A673 (cell line): ENCODE measurements around the gene TEX101. TPM values are rescaled to one million over a fixed set of nuclear protein-coding genes. Genes with fewer than 3 reads are reported as not detected.

ENCODE experiments used
- BruUV-seq: library from RNA; stranded (reverse); fragments of 400-500 nt; replicated peaks from 2 replicates; lab custom pipeline; 2021; lab: Mats Ljungman, UMichigan
- CTCF ChIA-PET: fragments of 300-600 bp; sonication (Branson Sonifier 250); formaldehyde crosslinking; loops from one replicate; lab custom pipeline; 2022; ENCODE audit warnings: antibody characterized with exemption; lab: Charles Lee
- POLR2A ChIA-PET: fragments of 300-600 bp; sonication (Branson Sonifier 250); formaldehyde crosslinking; loops from one replicate; lab custom pipeline; 2022; ENCODE audit warnings: antibody characterized with exemption; ENCODE audit not compliant: low non-redundant PET; lab: Charles Lee
- DNase-seq: peaks from one replicate; pipeline ENCODE4 v3.0.0-alpha.2; 2015; ENCODE audit warnings: low spot score
- H3K27ac ChIP-seq: fragments of 200-600 bp; sonication (generic); 2 replicates; pipeline ENCODE4 v1.5.1; 2016; ENCODE audit warnings: mixed run types, low read depth, mild to moderate bottlenecking, mixed read lengths, antibody characterized with exemption, low read length; ENCODE audit not compliant: poor library complexity, severe bottlenecking
- H3K27me3 ChIP-seq: fragments of 200-600 bp; sonication (generic); replicated peaks from 2 replicates; pipeline ENCODE4 v1.6.1; 2017; ENCODE audit warnings: mixed run types, low read depth, mild to moderate bottlenecking, mixed read lengths, antibody characterized with exemption, low read length; ENCODE audit not compliant: insufficient read depth, poor library complexity
- H3K36me3 ChIP-seq: fragments of 200-600 bp; sonication (generic); 2 replicates; pipeline ENCODE4 v1.6.1; 2016; ENCODE audit warnings: mixed run types, mild to moderate bottlenecking, mixed read lengths, antibody characterized with exemption, low read length; ENCODE audit not compliant: insufficient read depth, poor library complexity, severe bottlenecking
- H3K4me1 ChIP-seq: fragments of 200-600 bp; sonication (generic); 2 replicates; pipeline ENCODE4 v1.6.1; 2017; ENCODE audit warnings: mixed run types, mild to moderate bottlenecking, mixed read lengths, antibody characterized with exemption, low read length; ENCODE audit not compliant: insufficient read depth, poor library complexity, severe bottlenecking
- H3K4me3 ChIP-seq: fragments of 200-600 bp; sonication (generic); 2 replicates; pipeline ENCODE4 v1.5.1; 2016; ENCODE audit warnings: low read depth, mixed run types, mild to moderate bottlenecking, mixed read lengths, low read length; ENCODE audit not compliant: poor library complexity, severe bottlenecking
- H3K9me3 ChIP-seq: fragments of 200-600 bp; sonication (generic); 2 replicates; pipeline ENCODE4 v1.6.1; 2016; ENCODE audit warnings: mixed run types, low read depth, mild to moderate bottlenecking, mixed read lengths, antibody characterized with exemption, low read length; ENCODE audit not compliant: poor library complexity, severe bottlenecking
- EZH2 ChIP-seq: fragments of 200-600 bp; sonication (generic); IDR thresholded peaks from 2 replicates; pipeline ENCODE4 v1.6.1; 2017; ENCODE audit warnings: borderline replicate concordance, low read depth, mild to moderate bottlenecking, mixed read lengths, antibody characterized with exemption, low read length; ENCODE audit not compliant: poor library complexity, severe bottlenecking
- intact Hi-C: fragments of 100-400 bp; cut with micrococcal nuclease; formaldehyde crosslinking; loops from one replicate; pipeline ENCODE4 v1.10.0; 2022; ENCODE audit not compliant: unreplicated experiment
- total RNA-seq: library from RNA; stranded (reverse); gene quantifications from 2 replicates; pipeline ENCODE4 v1.2.3, GENCODE V29; 2021
- TF ChIP-seq, protein P1 (sequence below): fragments of 300-800, 200-600 bp; sonication (generic); conservative IDR thresholded peaks from 2 replicates; pipeline ENCODE4 v1.5.1; 2017; ENCODE audit warnings: low read depth, mild to moderate bottlenecking, antibody characterized with exemption, low read length, moderate library complexity, mixed read lengths

Gene TEX101
- total RNA-seq, 1 experiment from 2014 or later = not detected

DNA sequence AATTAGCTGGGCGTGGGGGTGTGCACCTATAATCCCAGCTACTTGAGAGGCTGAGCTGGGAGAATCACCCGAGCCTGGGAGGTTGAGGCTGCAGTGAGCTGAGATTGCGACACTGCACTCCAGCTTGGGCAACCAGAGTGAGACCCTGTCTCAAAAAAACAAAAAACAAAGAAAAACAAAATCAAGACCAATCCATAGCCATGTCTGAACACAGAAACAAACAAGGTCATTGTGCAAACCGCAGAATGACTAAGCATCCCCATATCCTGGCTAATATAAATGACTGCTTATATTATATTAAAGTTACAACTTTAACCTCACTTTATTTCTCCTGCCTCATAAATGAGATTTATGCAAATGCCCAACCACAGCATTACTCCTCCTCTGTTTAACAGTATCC lies 53.0 kb downstream of the TEX101 start:
- H3K9me3 ChIP-seq = no peaks in the 10 kb centered on the region
- DNase-seq = no peak
- H3K4me1 ChIP-seq = no peaks in the 10 kb centered on the region
- no peaks in the 10 kb centered on the region for H3K27me3 ChIP-seq
- intact Hi-C loops = no loop called here
- BruUV-seq = no TSS peak
- TF ChIP-seq EZH2 = no peak
- TF ChIP-seq, protein P1, sequence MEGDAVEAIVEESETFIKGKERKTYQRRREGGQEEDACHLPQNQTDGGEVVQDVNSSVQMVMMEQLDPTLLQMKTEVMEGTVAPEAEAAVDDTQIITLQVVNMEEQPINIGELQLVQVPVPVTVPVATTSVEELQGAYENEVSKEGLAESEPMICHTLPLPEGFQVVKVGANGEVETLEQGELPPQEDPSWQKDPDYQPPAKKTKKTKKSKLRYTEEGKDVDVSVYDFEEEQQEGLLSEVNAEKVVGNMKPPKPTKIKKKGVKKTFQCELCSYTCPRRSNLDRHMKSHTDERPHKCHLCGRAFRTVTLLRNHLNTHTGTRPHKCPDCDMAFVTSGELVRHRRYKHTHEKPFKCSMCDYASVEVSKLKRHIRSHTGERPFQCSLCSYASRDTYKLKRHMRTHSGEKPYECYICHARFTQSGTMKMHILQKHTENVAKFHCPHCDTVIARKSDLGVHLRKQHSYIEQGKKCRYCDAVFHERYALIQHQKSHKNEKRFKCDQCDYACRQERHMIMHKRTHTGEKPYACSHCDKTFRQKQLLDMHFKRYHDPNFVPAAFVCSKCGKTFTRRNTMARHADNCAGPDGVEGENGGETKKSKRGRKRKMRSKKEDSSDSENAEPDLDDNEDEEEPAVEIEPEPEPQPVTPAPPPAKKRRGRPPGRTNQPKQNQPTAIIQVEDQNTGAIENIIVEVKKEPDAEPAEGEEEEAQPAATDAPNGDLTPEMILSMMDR = no peak
- ChIA-PET CTCF (no interaction called here), POLR2A (no interaction called here)
- H3K4me3 ChIP-seq = no peak overlapping the region
- H3K36me3 ChIP-seq = no peaks in the 10 kb centered on the region
- H3K27ac ChIP-seq = no peak overlapping the region

Other genes with a start within 250 kb of the TEX101 start
- not detected in 2 replicates for gene PSG5, start 228.4 kb upstream of the TEX101 start, total RNA-seq
- gene PSG4, start 209.3 kb upstream of the TEX101 start, total RNA-seq = not detected in 2 replicates
- gene PSG9, start 145.4 kb upstream of the TEX101 start, total RNA-seq = not detected in 2 replicates
- not detected in 2 replicates for gene CD177, start 61.2 kb upstream of the TEX101 start, total RNA-seq
- gene LYPD3, start 50.7 kb downstream of the TEX101 start, total RNA-seq = 0.21 and 0.31 TPM in 2 replicates
- gene PHLDB3, start 89.9 kb downstream of the TEX101 start, total RNA-seq = 9.0 and 11.2 TPM in 2 replicates
- gene ETHE1, start 112.3 kb downstream of the TEX101 start, total RNA-seq = 8.8 and 15.3 TPM in 2 replicates
- gene ZNF575, start 118.3 kb downstream of the TEX101 start, total RNA-seq = 2.8 and 3.1 TPM in 2 replicates
- 69.4 and 86.0 TPM in 2 replicates for gene XRCC1, start 160.6 kb downstream of the TEX101 start, total RNA-seq
- gene PINLYP, start 160.9 kb downstream of the TEX101 start, total RNA-seq = 14.3 and 15.6 TPM in 2 replicates
- gene IRGQ, start 181.2 kb downstream of the TEX101 start, total RNA-seq = 34.1 and 37.7 TPM in 2 replicates
- gene ZNF576, start 181.7 kb downstream of the TEX101 start, total RNA-seq = 19.2 and 20.3 TPM in 2 replicates
- 0.62 and 0.66 TPM in 2 replicates for gene SRRM5, start 197.2 kb downstream of the TEX101 start, total RNA-seq
- 65.7 and 72.4 TPM in 2 replicates for gene ZNF428, start 204.7 kb downstream of the TEX101 start, total RNA-seq
- 28.7 and 35.2 TPM in 2 replicates for gene CADM4, start 225.0 kb downstream of the TEX101 start, total RNA-seq